Activated T-cell treated with anti-CD3 and anti-CD28 coated beads, Interleukin-2, amount 50 U/mL, for 24 hours (primary cell): ENCODE data around the gene RREB1.

Source experiments
- DNase-seq: peaks from one replicate; pipeline ENCODE4 v3.0.0-alpha.2; 2020
- H3K27ac Mint-ChIP-seq: 2 replicates; pipeline ENCODE4 v1.8.0; 2020; ENCODE audit warnings: mild to moderate bottlenecking, mixed read lengths
- H3K27me3 Mint-ChIP-seq: 2 replicates; pipeline ENCODE4 v1.8.0; 2020; ENCODE audit warnings: mixed read lengths
- H3K36me3 Mint-ChIP-seq: 2 replicates; pipeline ENCODE4 v1.8.0; 2020; ENCODE audit warnings: low read depth, mixed read lengths
- H3K4me1 Mint-ChIP-seq: 2 replicates; pipeline ENCODE4 v1.8.0; 2020; ENCODE audit warnings: low read depth, mixed read lengths
- H3K4me3 Mint-ChIP-seq: 2 replicates; pipeline ENCODE4 v1.8.0; 2020; ENCODE audit warnings: mild to moderate bottlenecking, moderate library complexity, mixed read lengths
- H3K9me3 Mint-ChIP-seq: 2 replicates; pipeline ENCODE4 v1.8.0; 2020; ENCODE audit warnings: mixed read lengths

RREB1 gene

GRCh38 chr6:7189101-7189758 is 81.5 kb downstream of the RREB1 start:
- H3K36me3 Mint-ChIP-seq, result peaks cover 95% of the 10 kb centered on the region
- peaks cover 22% of the 10 kb centered on the region for H3K4me1 Mint-ChIP-seq
- no peaks in the 10 kb centered on the region for H3K27me3 Mint-ChIP-seq
- H3K27ac Mint-ChIP-seq, result peak overlapping the region; percentile 34
- no peaks in the 10 kb centered on the region for H3K9me3 Mint-ChIP-seq
- H3K4me3 Mint-ChIP-seq, result no peak overlapping the region
- no peak for DNase-seq

- no peaks in the 10 kb centered on the region for H3K9me3 Mint-ChIP-seq
- H3K4me1 Mint-ChIP-seq, result peaks cover 32% of the 10 kb centered on the region
- no peak for DNase-seq
- H3K27me3 Mint-ChIP-seq, result no peaks in the 10 kb centered on the region
- no peak overlapping the region for H3K4me3 Mint-ChIP-seq
- no peak overlapping the region for H3K27ac Mint-ChIP-seq
- peaks cover 94% of the 10 kb centered on the region for H3K36me3 Mint-ChIP-seq
These were observed 83.0 kb downstream of the RREB1 start for GRCh38 chr6:7190791-7191190.

- H3K4me1 Mint-ChIP-seq, result peaks cover 44% of the 10 kb centered on the region
- no peak overlapping the region for H3K4me3 Mint-ChIP-seq
- H3K27ac Mint-ChIP-seq, result no peak overlapping the region
- no peak for DNase-seq
- H3K36me3 Mint-ChIP-seq, result peaks cover 92% of the 10 kb centered on the region
- no peaks in the 10 kb centered on the region for H3K9me3 Mint-ChIP-seq
- H3K27me3 Mint-ChIP-seq, result no peaks in the 10 kb centered on the region
These were observed 85.4 kb downstream of the RREB1 start for GRCh38 chr6:7193122-7193521.

- Mint-ChIP-seq H3K27ac (no peak overlapping the region), H3K36me3 (peaks cover 90% of the 10 kb centered on the region)
These were observed 86.9 kb downstream of the RREB1 start for GRCh38 chr6:7194657-7195056.

GRCh38 chr6:7195339-7196018 is 87.7 kb downstream of the RREB1 start:
- Mint-ChIP-seq H3K4me1 (peaks cover 39% of the 10 kb centered on the region), H3K27ac (peak overlapping the region; percentile 65), H3K9me3 (no peaks in the 10 kb centered on the region), H3K4me3 (no peak overlapping the region), H3K27me3 (no peaks in the 10 kb centered on the region), H3K36me3 (peaks cover 84% of the 10 kb centered on the region)
- DNase-seq, result no peak

More at GRCh38 chr6:7194657-7195056, 86.9 kb downstream of the RREB1 start:
- H3K4me1 Mint-ChIP-seq, result peaks cover 38% of the 10 kb centered on the region
- no peak overlapping the region for H3K4me3 Mint-ChIP-seq
- no peak for DNase-seq
- no peaks in the 10 kb centered on the region for H3K9me3 Mint-ChIP-seq
- H3K27me3 Mint-ChIP-seq, result no peaks in the 10 kb centered on the region

GRCh38 chr6:7196019-7196402 is 88.2 kb downstream of the RREB1 start:
- no peak for DNase-seq
- H3K27me3 Mint-ChIP-seq, result no peaks in the 10 kb centered on the region
- peak overlapping the region; percentile 65 for H3K27ac Mint-ChIP-seq
- peaks cover 84% of the 10 kb centered on the region for H3K36me3 Mint-ChIP-seq
- peaks cover 44% of the 10 kb centered on the region for H3K4me1 Mint-ChIP-seq
- no peaks in the 10 kb centered on the region for H3K9me3 Mint-ChIP-seq
- H3K4me3 Mint-ChIP-seq, result no peak overlapping the region

- Mint-ChIP-seq H3K4me3 (no peak overlapping the region), H3K27ac (peak overlapping the region; percentile 71), H3K36me3 (peaks cover 81% of the 10 kb centered on the region), H3K4me1 (peaks cover 46% of the 10 kb centered on the region), H3K9me3 (no peaks in the 10 kb centered on the region), H3K27me3 (no peaks in the 10 kb centered on the region)
- DNase-seq, result no peak
These were observed 89.0 kb downstream of the RREB1 start for GRCh38 chr6:7196685-7197283.

GRCh38 chr6:7197747-7198146 is 90.0 kb downstream of the RREB1 start:
- peaks cover 52% of the 10 kb centered on the region for H3K4me1 Mint-ChIP-seq
- H3K36me3 Mint-ChIP-seq, result peaks cover 81% of the 10 kb centered on the region
- no peaks in the 10 kb centered on the region for H3K27me3 Mint-ChIP-seq

GRCh38 chr6:7198833-7199800 is 91.4 kb downstream of the RREB1 start:
- Mint-ChIP-seq H3K4me3 (no peak overlapping the region), H3K9me3 (no peaks in the 10 kb centered on the region), H3K27ac (no peak overlapping the region), H3K36me3 (peaks cover 77% of the 10 kb centered on the region), H3K27me3 (no peaks in the 10 kb centered on the region), H3K4me1 (peaks cover 48% of the 10 kb centered on the region)
- no peak for DNase-seq

More at GRCh38 chr6:7197747-7198146, 90.0 kb downstream of the RREB1 start:
- Mint-ChIP-seq H3K9me3 (no peaks in the 10 kb centered on the region), H3K27ac (no peak overlapping the region), H3K4me3 (no peak overlapping the region)
- DNase-seq, result no peak

- Mint-ChIP-seq H3K4me1 (peaks cover 34% of the 10 kb centered on the region), H3K4me3 (no peak overlapping the region), H3K27me3 (no peaks in the 10 kb centered on the region), H3K27ac (no peak overlapping the region), H3K36me3 (peaks cover 77% of the 10 kb centered on the region), H3K9me3 (no peaks in the 10 kb centered on the region)
- DNase-seq, result no peak
These were observed 93.1 kb downstream of the RREB1 start for GRCh38 chr6:7200598-7201443.

- Mint-ChIP-seq H3K27me3 (no peaks in the 10 kb centered on the region), H3K4me1 (peaks cover 29% of the 10 kb centered on the region), H3K9me3 (no peaks in the 10 kb centered on the region), H3K27ac (peak overlapping the region; percentile 59), H3K4me3 (no peak overlapping the region), H3K36me3 (peaks cover 78% of the 10 kb centered on the region)
- DNase-seq, result no peak
These were observed 93.6 kb downstream of the RREB1 start for GRCh38 chr6:7201444-7201731.

GRCh38 chr6:7201732-7202541 is 94.2 kb downstream of the RREB1 start:
- Mint-ChIP-seq H3K4me1 (peaks cover 26% of the 10 kb centered on the region), H3K36me3 (peaks cover 80% of the 10 kb centered on the region), H3K27me3 (no peaks in the 10 kb centered on the region), H3K9me3 (no peaks in the 10 kb centered on the region), H3K4me3 (no peak overlapping the region), H3K27ac (peak overlapping the region; percentile 59)
- no peak for DNase-seq

GRCh38 chr6:7202950-7203349 is 95.2 kb downstream of the RREB1 start:
- no peak for DNase-seq
- no peaks in the 10 kb centered on the region for H3K27me3 Mint-ChIP-seq
- peaks cover 21% of the 10 kb centered on the region for H3K4me1 Mint-ChIP-seq
- no peak overlapping the region for H3K4me3 Mint-ChIP-seq
- H3K36me3 Mint-ChIP-seq, result peaks cover 74% of the 10 kb centered on the region
- H3K9me3 Mint-ChIP-seq, result no peaks in the 10 kb centered on the region
- H3K27ac Mint-ChIP-seq, result peak overlapping the region; percentile 59
